Measurements from ENCODE around the gene SIM2.

DNA sequence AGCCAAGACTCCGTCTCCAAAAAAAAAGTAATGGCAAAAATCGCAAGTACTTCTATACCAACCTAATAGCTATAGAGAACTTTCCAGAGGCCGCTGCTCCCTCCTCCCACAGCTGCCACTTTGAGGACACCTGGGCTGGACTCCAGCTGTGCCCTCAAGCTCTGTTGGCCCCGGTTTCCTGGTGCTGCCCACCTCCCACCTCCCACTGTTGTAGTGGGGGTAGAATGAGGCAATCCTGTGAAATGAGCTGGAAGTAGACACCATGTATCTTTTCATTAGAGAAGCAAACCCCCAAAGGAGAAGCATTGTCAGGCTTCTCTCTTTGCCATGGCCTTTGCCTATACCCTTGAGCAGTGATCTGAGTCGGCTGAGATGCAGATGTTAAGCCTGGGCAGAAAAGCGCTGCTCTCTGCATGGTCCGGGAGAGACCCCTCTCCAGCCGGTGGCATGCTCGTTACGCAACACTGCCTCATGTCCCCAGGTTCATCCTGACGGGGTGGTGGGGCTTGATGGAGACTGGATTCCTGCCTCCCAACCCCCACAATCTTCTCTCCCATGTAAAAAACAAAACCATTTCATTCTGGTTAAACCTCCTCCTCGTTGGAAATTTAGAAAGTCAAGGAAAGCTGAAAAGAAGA is 39.7 kb downstream of the SIM2 start:
- TF ChIP-seq, protein P1, sequence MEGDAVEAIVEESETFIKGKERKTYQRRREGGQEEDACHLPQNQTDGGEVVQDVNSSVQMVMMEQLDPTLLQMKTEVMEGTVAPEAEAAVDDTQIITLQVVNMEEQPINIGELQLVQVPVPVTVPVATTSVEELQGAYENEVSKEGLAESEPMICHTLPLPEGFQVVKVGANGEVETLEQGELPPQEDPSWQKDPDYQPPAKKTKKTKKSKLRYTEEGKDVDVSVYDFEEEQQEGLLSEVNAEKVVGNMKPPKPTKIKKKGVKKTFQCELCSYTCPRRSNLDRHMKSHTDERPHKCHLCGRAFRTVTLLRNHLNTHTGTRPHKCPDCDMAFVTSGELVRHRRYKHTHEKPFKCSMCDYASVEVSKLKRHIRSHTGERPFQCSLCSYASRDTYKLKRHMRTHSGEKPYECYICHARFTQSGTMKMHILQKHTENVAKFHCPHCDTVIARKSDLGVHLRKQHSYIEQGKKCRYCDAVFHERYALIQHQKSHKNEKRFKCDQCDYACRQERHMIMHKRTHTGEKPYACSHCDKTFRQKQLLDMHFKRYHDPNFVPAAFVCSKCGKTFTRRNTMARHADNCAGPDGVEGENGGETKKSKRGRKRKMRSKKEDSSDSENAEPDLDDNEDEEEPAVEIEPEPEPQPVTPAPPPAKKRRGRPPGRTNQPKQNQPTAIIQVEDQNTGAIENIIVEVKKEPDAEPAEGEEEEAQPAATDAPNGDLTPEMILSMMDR (IDR thresholded peaks at IDR 0.05; ENCODE audit: insufficient read depth, low read depth, low read length), result no peak
- TF ChIP-seq EZH2 (IDR thresholded peaks at IDR 0.05; ENCODE audit: insufficient read depth, low read length), result no peak

All from astrocyte (in vitro differentiated cells and primary cell).